Endodermal cell (in vitro differentiated cells): ENCODE data around the gene FGF22. TPM values are rescaled to one million over a fixed set of nuclear protein-coding genes. Genes with fewer than 3 reads are reported as not detected.
"Not testable (repeated sequence)": the region's sequence is repeated elsewhere in the genome, so short reads cannot be mapped to it uniquely, and the experiment has no call there.

Experiments used
- DNase-seq: peaks from one replicate; pipeline ENCODE4 v3.0.0-alpha.2; 2017
- H3K27ac ChIP-seq: 2 replicates; pipeline ENCODE4 v1.5.1; 2013; ENCODE audit warnings: mild to moderate bottlenecking, low read depth, low read length, moderate library complexity
- H3K27me3 ChIP-seq: 2 replicates; pipeline ENCODE4 v1.6.1; 2013; ENCODE audit warnings: mild to moderate bottlenecking, low read length, moderate library complexity; ENCODE audit not compliant: insufficient read depth, control insufficient read depth, poor library complexity, severe bottlenecking
- H3K36me3 ChIP-seq: 2 replicates; pipeline ENCODE4 v1.7.0; 2013; ENCODE audit warnings: mild to moderate bottlenecking, low read length, moderate library complexity; ENCODE audit not compliant: control insufficient read depth, insufficient read depth
- H3K4me1 ChIP-seq: one replicate; pipeline ENCODE4 v1.7.0; 2013; ENCODE audit warnings: low read length; ENCODE audit not compliant: control insufficient read depth, insufficient read depth
- H3K4me3 ChIP-seq: 2 replicates; pipeline ENCODE4 v1.5.1; 2013; ENCODE audit warnings: mild to moderate bottlenecking, low read length, moderate library complexity
- H3K9ac ChIP-seq: 2 replicates; pipeline ENCODE4 v1.6.1; 2013; ENCODE audit warnings: mild to moderate bottlenecking, low read length, moderate library complexity; ENCODE audit not compliant: poor library complexity, severe bottlenecking; ENCODE audit errors: extremely low read depth
- H3K9me3 ChIP-seq: 2 replicates; pipeline ENCODE4 v1.6.1; 2013; ENCODE audit warnings: mild to moderate bottlenecking, low read length, moderate library complexity; ENCODE audit not compliant: control insufficient read depth
- H3K27ac Mint-ChIP-seq: 2 replicates; pipeline ENCODE4 v1.8.0; 2020; ENCODE audit warnings: mixed read lengths
- H3K27me3 Mint-ChIP-seq: 2 replicates; pipeline ENCODE4 v1.8.0; 2021; ENCODE audit warnings: mild to moderate bottlenecking, mixed read lengths; ENCODE audit not compliant: insufficient read depth
- H3K36me3 Mint-ChIP-seq: 2 replicates; pipeline ENCODE4 v1.8.0; 2020; ENCODE audit warnings: low read depth, mixed read lengths
- H3K4me1 Mint-ChIP-seq: 2 replicates; pipeline ENCODE4 v1.8.0; 2020; ENCODE audit warnings: mixed read lengths
- H3K4me3 Mint-ChIP-seq: 2 replicates; pipeline ENCODE4 v1.8.0; 2020; ENCODE audit warnings: mild to moderate bottlenecking, moderate library complexity, mixed read lengths
- H3K9me3 Mint-ChIP-seq: 2 replicates; pipeline ENCODE4 v1.8.0; 2020; ENCODE audit warnings: mild to moderate bottlenecking, mixed read lengths
- CTCF ChIP-seq: fragments of 200-600 bp; sonication (generic); conservative IDR thresholded peaks from 2 replicates; pipeline ENCODE4 v1.5.0; 2021; ENCODE audit warnings: antibody characterized with exemption, mild to moderate bottlenecking
- WGBS, 2 experiments: methylation state at CpG; one replicate each; pipeline versions ENCODE4 v1.1.5 to v1.1.7; 2013; ENCODE audit warnings: missing lambda C conversion rate in 2 of 2, mixed read lengths in 1 of 2; ENCODE audit not compliant: insufficient coverage in 1 of 2, insufficient read length in 1 of 2; 5-methylcytosine and 5-hydroxymethylcytosine counted together
- total RNA-seq, 2 donors: library from RNA; stranded (reverse); fragmentation: NEBNext Ultra II Directional in 1 of 2; extraction: Animal tissue kit (Norgen Biotek cat#: 25700) in 1 of 2; gene quantifications; 2 replicates in 1 of 2; 3 replicates in 1 of 2; pipeline ENCODE4 v1.2.1, GENCODE V29; 2021

Gene FGF22
- total RNA-seq, 2 donors from 2014 or later: 0.81 to 0.82 TPM

GRCh38 chr19:604355-604754 is 35.3 kb upstream of the FGF22 start:
- TF ChIP-seq CTCF: no peak
- Histone ChIP-seq H3K27me3 (no peaks in the 10 kb centered on the region), H3K4me1 (no peaks in the 10 kb centered on the region), H3K9ac (no peak overlapping the region), H3K36me3 (no peaks in the 10 kb centered on the region), H3K27ac (no peak overlapping the region), H3K4me3 (no peak overlapping the region), H3K9me3 (no peaks in the 10 kb centered on the region)
- no peak for DNase-seq
- Mint-ChIP-seq H3K9me3 (peaks cover 20% of the 10 kb centered on the region), H3K27ac (no peak overlapping the region), H3K4me1 (no peaks in the 10 kb centered on the region), H3K36me3 (no peaks in the 10 kb centered on the region), H3K4me3 (no peak overlapping the region), H3K27me3 (peaks cover 2% of the 10 kb centered on the region)
- 81 to 90% methylated on average over 3 to 11 of the region's 11 CpGs for WGBS, 2 experiments

GRCh38 chr19:605061-605971 is 34.4 kb upstream of the FGF22 start:
- WGBS, 2 experiments: 89 to 91% methylated on average over 5 to 18 of the region's 34 CpGs
- not testable (repeated sequence) for H3K27ac Mint-ChIP-seq, H3K27me3 ChIP-seq, H3K9ac ChIP-seq, H3K4me3 Mint-ChIP-seq, H3K27me3 Mint-ChIP-seq, H3K36me3 Mint-ChIP-seq, H3K4me3 ChIP-seq, H3K9me3 ChIP-seq, H3K36me3 ChIP-seq, H3K4me1 Mint-ChIP-seq, H3K4me1 ChIP-seq, H3K27ac ChIP-seq, DNase-seq
- TF ChIP-seq CTCF: peak; percentile 22
- H3K9me3 Mint-ChIP-seq: peaks cover 20% of the 10 kb centered on the region

GRCh38 chr19:607301-608154 is 32.2 kb upstream of the FGF22 start:
- Mint-ChIP-seq H3K4me1 (no peaks in the 10 kb centered on the region), H3K27me3 (no peaks in the 10 kb centered on the region), H3K36me3 (peaks cover 2% of the 10 kb centered on the region), H3K9me3 (peaks cover 6% of the 10 kb centered on the region), H3K4me3 (no peak overlapping the region), H3K27ac (no peak overlapping the region)
- Histone ChIP-seq H3K4me1 (no peaks in the 10 kb centered on the region), H3K4me3 (no peak overlapping the region), H3K27me3 (no peaks in the 10 kb centered on the region), H3K27ac (no peak overlapping the region), H3K36me3 (no peaks in the 10 kb centered on the region), H3K9ac (no peak overlapping the region), H3K9me3 (no peaks in the 10 kb centered on the region)
- no peak for DNase-seq
- TF ChIP-seq CTCF: no peak
- WGBS, 2 experiments: 94 to 96% methylated on average over 20 to 30 of the region's 30 CpGs
